HG03095 (cell line): Measurements from ENCODE around the gene SLIT2.

Experiments used
- ATAC-seq: cut with Tn5 transposase; IDR thresholded peaks from one replicate; pipeline ENCODE4 v1.9.1; 2021; ENCODE audit warnings: moderate library complexity; ENCODE audit not compliant: unreplicated experiment

SLIT2 gene

DNA sequence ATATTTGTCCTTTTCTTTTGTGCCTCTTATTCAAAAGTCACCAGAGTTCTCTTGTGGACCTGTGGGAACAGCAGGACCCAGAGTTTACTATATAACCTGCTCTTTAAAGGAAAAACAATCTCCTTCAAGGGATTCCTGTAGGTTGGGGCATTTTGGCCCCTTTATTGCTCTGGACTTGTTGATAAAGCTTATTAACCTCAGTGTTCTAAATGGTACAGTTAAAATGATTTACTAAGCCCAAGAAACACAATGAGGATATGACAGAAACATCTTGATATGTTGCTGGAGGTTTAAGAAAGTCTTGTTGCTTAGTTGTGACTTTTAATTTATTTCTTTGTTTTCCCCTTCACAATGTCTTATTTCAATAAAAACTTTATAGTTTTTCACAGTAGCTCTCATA lies 46.8 kb downstream of the SLIT2 start:
- no peak for ATAC-seq

DNA sequence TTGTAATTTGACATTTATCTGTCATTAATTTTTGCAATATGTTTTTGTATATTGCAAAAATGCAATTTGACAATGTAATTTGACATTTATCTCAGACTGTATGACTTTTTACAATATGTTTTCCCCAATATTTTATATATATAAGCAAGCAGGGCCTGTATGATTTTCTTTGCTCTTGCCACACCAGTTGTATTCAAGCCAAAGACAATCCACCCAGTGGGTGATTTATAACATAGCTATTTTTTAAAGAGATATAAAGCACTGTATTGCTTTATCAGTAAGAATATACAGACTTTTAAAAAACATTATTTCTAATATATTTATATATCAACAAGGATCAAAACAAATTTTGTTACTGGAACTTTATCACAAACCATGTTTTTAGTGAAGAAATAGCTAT lies 47.3 kb downstream of the SLIT2 start:
- ATAC-seq = no peak

DNA sequence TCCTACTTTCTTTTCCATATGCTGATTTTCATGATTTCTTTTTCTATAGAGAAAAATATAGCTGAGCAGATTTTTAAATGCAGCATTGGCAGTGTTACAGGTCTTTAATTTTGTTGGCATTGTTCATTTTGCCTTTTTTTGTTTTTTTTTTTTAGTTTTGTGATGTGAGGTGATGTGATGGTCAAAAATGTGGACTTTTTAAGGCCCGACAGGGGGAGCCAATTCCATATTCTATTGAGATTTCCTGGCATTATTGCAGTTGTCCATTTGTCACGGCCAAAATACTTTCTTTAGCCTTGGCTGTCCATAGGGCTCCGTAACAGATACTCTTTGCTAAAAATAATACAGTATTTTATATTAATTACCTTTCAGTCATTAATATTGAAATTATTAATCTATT lies 47.8 kb downstream of the SLIT2 start:
- ATAC-seq = no peak

DNA sequence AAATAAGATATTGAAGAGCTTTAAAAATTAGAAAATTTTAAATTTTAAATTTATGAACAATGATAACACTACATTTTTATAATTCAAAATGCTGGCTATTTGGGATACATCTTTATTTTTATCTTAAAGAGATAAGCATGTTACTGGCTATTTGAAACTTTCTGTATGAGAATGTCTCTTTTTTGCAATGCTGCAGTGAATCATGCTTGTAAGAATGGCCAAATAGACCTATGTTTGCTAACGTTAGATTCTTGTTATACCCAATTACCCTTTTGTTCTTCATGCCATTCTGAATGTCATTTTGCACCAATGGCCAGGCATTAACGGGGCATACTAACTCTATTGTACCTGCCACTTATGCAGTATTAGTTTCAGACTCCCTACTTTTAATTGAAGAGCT lies 49.5 kb downstream of the SLIT2 start:
- ATAC-seq = no peak
